ENCODE results near the gene MIGA1. TPM values are rescaled to one million over a fixed set of nuclear protein-coding genes. Genes with fewer than 3 reads are reported as not detected.

The MIGA1 gene
- total RNA-seq, 1 experiment from 2014 or later = 14.4 TPM

DNA sequence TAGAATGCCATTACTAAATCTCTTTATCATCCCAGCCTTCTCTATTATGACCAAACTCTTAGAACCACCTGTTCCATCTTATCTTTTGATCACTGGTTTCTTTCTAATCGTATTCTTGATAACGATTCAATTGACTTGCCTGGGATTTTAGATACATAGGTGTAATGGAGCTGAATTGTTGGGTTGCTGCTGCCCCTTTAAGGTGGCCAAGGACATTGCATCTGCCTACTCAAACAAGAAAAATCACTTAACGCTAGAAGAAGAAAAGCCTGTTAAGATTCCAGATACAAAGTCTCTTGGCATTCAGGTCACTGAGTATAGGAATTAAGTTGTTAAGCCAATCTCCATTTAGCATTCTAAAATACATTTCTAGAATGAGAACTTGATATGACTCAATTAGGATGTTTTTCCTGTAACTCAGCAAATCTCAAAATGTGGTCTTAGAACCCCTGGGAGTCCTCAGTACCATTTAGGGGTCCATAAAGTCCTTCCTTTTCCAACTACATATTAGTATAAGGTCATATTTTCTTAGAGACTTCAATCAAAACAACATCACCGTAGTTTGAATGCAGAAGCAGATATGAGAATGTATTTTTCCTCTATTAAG lies 121.3 kb downstream of the MIGA1 start:
- peaks cover 5% of the 10 kb centered on the region; the same call in 1 of the 2 replicates for H3K4me1 ChIP-seq (ENCODE audit: control insufficient read depth, insufficient read depth, low read length)
- DNase-seq (ENCODE audit: low read depth, low spot score) (no peak), ATAC-seq (peak; percentile 96)
- in situ Hi-C loops (cut with HindIII; ENCODE audit: low pct_unique_long_range_greater_than_20kb, low sequenced_read_pairs) (no loop called here), intact Hi-C loops (cut with micrococcal nuclease; ENCODE audit: unreplicated experiment) (loop anchor here (10.0 kb wide), 1 partner anchor 76 kb away; no protein-coding TSS in a partner anchor)
- H3K36me3 ChIP-seq (ENCODE audit: control insufficient read depth, insufficient read depth, low read length) = no peaks in the 10 kb centered on the region
- no peaks in the 10 kb centered on the region for H3K9me3 ChIP-seq (ENCODE audit: control insufficient read depth, insufficient read depth, low read depth, low read length)
- POLR2A ChIA-PET = no interaction called here
- no peaks in the 10 kb centered on the region for H3K27me3 ChIP-seq (ENCODE audit: control insufficient read depth, insufficient read depth, low read length)
- H3K4me3 ChIP-seq (ENCODE audit: low read depth in 2 of 2, low read length in 2 of 2) = no peak overlapping the region
- no TSS peak for BruUV-seq (replicated peaks)
- H3K27ac ChIP-seq (ENCODE audit: low read length) = no peak overlapping the region
- CTCF ChIA-PET = interaction anchor here (1.1 kb wide), 1 partner anchor 438 kb away, joined by 3 read pairs; no protein-coding TSS in a partner anchor
- TF ChIP-seq POLR2AphosphoS5 (IDR thresholded peaks at IDR 0.05; ENCODE audit: low read depth, low read length) = no peak
- TF ChIP-seq, protein P1, sequence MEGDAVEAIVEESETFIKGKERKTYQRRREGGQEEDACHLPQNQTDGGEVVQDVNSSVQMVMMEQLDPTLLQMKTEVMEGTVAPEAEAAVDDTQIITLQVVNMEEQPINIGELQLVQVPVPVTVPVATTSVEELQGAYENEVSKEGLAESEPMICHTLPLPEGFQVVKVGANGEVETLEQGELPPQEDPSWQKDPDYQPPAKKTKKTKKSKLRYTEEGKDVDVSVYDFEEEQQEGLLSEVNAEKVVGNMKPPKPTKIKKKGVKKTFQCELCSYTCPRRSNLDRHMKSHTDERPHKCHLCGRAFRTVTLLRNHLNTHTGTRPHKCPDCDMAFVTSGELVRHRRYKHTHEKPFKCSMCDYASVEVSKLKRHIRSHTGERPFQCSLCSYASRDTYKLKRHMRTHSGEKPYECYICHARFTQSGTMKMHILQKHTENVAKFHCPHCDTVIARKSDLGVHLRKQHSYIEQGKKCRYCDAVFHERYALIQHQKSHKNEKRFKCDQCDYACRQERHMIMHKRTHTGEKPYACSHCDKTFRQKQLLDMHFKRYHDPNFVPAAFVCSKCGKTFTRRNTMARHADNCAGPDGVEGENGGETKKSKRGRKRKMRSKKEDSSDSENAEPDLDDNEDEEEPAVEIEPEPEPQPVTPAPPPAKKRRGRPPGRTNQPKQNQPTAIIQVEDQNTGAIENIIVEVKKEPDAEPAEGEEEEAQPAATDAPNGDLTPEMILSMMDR (IDR thresholded peaks at IDR 0.05) = peak; percentile 79; the same call in 1 of the 2 replicates

DNA sequence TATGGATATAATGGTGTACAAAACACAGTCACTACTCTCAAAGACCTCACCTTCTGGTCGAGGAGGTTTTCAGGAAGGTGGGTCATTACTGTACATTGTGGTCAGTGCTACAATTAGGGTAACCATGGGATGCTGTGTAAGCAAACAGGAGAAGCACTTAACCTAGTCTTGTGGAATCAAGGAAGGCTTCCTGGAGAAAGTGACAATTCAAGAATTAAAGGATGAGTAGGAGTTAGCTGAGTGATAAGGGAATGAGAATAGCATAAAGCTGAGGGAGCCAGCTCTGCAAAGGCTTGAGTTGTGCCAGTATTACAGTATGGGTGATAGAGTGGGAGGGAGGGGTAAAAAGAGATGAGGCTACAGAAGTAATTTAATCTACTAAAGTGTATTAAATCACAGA lies 126.2 kb downstream of the MIGA1 start:
- peaks cover 5% of the 10 kb centered on the region; the same call in 1 of the 2 replicates for H3K4me1 ChIP-seq (ENCODE audit: control insufficient read depth, insufficient read depth, low read length)
- POLR2A ChIA-PET = no interaction called here
- ATAC-seq (0 out of 2 replicates have a peak, but pooled peaks have one; percentile 45), DNase-seq (ENCODE audit: low read depth, low spot score) (no peak)
- TF ChIP-seq TCF7L2 (IDR thresholded peaks at IDR 0.05; ENCODE audit: low read depth, low read length) = no peak
- TF ChIP-seq, protein P2, sequence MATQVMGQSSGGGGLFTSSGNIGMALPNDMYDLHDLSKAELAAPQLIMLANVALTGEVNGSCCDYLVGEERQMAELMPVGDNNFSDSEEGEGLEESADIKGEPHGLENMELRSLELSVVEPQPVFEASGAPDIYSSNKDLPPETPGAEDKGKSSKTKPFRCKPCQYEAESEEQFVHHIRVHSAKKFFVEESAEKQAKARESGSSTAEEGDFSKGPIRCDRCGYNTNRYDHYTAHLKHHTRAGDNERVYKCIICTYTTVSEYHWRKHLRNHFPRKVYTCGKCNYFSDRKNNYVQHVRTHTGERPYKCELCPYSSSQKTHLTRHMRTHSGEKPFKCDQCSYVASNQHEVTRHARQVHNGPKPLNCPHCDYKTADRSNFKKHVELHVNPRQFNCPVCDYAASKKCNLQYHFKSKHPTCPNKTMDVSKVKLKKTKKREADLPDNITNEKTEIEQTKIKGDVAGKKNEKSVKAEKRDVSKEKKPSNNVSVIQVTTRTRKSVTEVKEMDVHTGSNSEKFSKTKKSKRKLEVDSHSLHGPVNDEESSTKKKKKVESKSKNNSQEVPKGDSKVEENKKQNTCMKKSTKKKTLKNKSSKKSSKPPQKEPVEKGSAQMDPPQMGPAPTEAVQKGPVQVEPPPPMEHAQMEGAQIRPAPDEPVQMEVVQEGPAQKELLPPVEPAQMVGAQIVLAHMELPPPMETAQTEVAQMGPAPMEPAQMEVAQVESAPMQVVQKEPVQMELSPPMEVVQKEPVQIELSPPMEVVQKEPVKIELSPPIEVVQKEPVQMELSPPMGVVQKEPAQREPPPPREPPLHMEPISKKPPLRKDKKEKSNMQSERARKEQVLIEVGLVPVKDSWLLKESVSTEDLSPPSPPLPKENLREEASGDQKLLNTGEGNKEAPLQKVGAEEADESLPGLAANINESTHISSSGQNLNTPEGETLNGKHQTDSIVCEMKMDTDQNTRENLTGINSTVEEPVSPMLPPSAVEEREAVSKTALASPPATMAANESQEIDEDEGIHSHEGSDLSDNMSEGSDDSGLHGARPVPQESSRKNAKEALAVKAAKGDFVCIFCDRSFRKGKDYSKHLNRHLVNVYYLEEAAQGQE (IDR thresholded peaks at IDR 0.05; ENCODE audit: insufficient read depth in 1 of 2, low read depth in 2 of 2, low read length in 1 of 2) = no peak
- no peak for TF ChIP-seq SIN3A (IDR thresholded peaks at IDR 0.05; ENCODE audit: borderline replicate concordance, insufficient read depth, low read depth, low read length)
- TF ChIP-seq, protein P1 (IDR thresholded peaks at IDR 0.05) = no peak
- no peak for TF ChIP-seq POLR2AphosphoS5 (IDR thresholded peaks at IDR 0.05; ENCODE audit: low read depth, low read length)
- BruUV-seq (replicated peaks) = no TSS peak
- no peaks in the 10 kb centered on the region for H3K27me3 ChIP-seq (ENCODE audit: control insufficient read depth, insufficient read depth, low read length)
- CTCF ChIA-PET = interaction anchor here (0.6 kb wide), 1 partner anchor 76 kb away, joined by 4 read pairs; no protein-coding TSS in a partner anchor
- in situ Hi-C loops (cut with HindIII; ENCODE audit: low pct_unique_long_range_greater_than_20kb, low sequenced_read_pairs) (no loop called here), intact Hi-C loops (cut with micrococcal nuclease; ENCODE audit: unreplicated experiment) (loop anchor here (10.0 kb wide), 1 partner anchor 81 kb away; no protein-coding TSS in a partner anchor)
- H3K4me3 ChIP-seq (ENCODE audit: low read depth in 2 of 2, low read length in 2 of 2) = no peak overlapping the region
- H3K36me3 ChIP-seq (ENCODE audit: control insufficient read depth, insufficient read depth, low read length) = no peaks in the 10 kb centered on the region
- no peak overlapping the region for H3K27ac ChIP-seq (ENCODE audit: low read length)
- no peaks in the 10 kb centered on the region for H3K9me3 ChIP-seq (ENCODE audit: control insufficient read depth, insufficient read depth, low read depth, low read length)

Data from Panc1 (cell line).